Activated CD8-positive, alpha-beta T cell treated with anti-CD3 and anti-CD28 coated beads for 36 hours (primary cell): ENCODE measurements around the gene BEST2. TPM values are rescaled to one million over a fixed set of nuclear protein-coding genes. Genes with fewer than 3 reads are reported as not detected.
"Not testable (repeated sequence)": the region's sequence is repeated elsewhere in the genome, so short reads cannot be mapped to it uniquely, and the experiment has no call there.

Experiments
- ATAC-seq: fragments of 200-7000 bp; cut with Tn5 transposase; one replicate; pipeline ENCODE4 v1.10.0; 2021; ENCODE audit warnings: mild to moderate bottlenecking, moderate library complexity
- CTCF ChIA-PET: fragments of 350-600 bp; sonication (Branson Sonifier 250); formaldehyde crosslinking; loops from one replicate; lab custom pipeline; 2021; ENCODE audit warnings: antibody characterized with exemption; lab: Charles Lee
- POLR2A ChIA-PET: fragments of 350-600 bp; sonication (Branson Sonifier 250); formaldehyde crosslinking; loops from one replicate; lab custom pipeline; 2021; ENCODE audit warnings: antibody characterized with exemption; lab: Charles Lee
- DNase-seq: peaks from one replicate; pipeline ENCODE4 v3.0.0-alpha.2; 2020
- H3K27ac Mint-ChIP-seq: one replicate; pipeline ENCODE4 v1.8.0; 2021; ENCODE audit warnings: mild to moderate bottlenecking, mixed read lengths
- H3K27me3 Mint-ChIP-seq: one replicate; pipeline ENCODE4 v1.8.0; 2021; ENCODE audit warnings: mixed read lengths
- H3K36me3 Mint-ChIP-seq: one replicate; pipeline ENCODE4 v1.8.0; 2021; ENCODE audit warnings: low read depth, mixed read lengths
- H3K4me1 Mint-ChIP-seq: one replicate; pipeline ENCODE4 v1.8.0; 2021; ENCODE audit warnings: low read depth, mixed read lengths
- H3K4me3 Mint-ChIP-seq: one replicate; pipeline ENCODE4 v1.8.0; 2021; ENCODE audit warnings: mild to moderate bottlenecking, moderate library complexity, mixed read lengths
- H3K9me3 Mint-ChIP-seq: one replicate; pipeline ENCODE4 v1.8.0; 2021; ENCODE audit warnings: mixed read lengths
- intact Hi-C: fragments of 100-400 bp; cut with micrococcal nuclease; formaldehyde crosslinking; loops from one replicate; pipeline ENCODE4 v1.10.0; 2022
- total RNA-seq, 2 experiments: library from RNA; stranded (reverse); gene quantifications; one replicate each; pipeline ENCODE4 v1.2.3, GENCODE V29; 2021
- TF ChIP-seq, protein P1 (sequence below): fragments of 200-600 bp; IDR thresholded peaks from one replicate; pipeline ENCODE4 v1.8.0; 2022; ENCODE audit warnings: antibody characterized with exemption, mild to moderate bottlenecking

Gene BEST2
- total RNA-seq, 2 experiments from 2014 or later, result not detected

DNA sequence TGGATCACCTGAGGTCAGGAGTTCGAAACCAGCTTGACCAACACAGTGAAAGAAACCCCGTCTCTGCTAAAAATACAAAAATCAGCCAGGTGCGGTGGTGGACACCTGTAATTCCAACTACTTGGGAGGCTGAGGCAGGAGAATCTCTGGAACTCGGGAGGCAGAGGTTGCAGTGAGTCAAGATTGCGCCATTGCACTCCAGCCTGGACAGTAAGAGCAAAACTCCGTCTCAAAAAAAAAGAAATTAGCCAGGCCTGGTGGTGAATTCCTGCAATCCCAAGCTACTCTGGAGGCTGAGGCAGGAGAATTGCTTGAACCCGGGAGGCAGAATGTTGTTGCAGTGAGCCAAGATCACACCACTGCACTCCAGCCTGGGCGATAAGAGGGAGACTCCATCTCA lies 43.0 kb upstream of the BEST2 start:
- intact Hi-C loops, result no loop called here
- H3K27me3 Mint-ChIP-seq, result no peaks in the 10 kb centered on the region
- no peak overlapping the region for H3K4me3 Mint-ChIP-seq
- H3K9me3 Mint-ChIP-seq, result no peaks in the 10 kb centered on the region
- H3K36me3 Mint-ChIP-seq, result peaks cover 51% of the 10 kb centered on the region
- ChIA-PET CTCF (interaction anchor here (1.0 to 1.3 kb wide), 2 partner anchors 49 to 52 kb away, joined by 3 to 4 read pairs; no protein-coding TSS in a partner anchor), POLR2A (interaction anchor here (1.7 to 3.5 kb wide), 2 partner anchors 12 to 14 kb away, joined by 6 to 23 read pairs; partner anchors contain the start of genes FBXW9 and TNPO2)
- DNase-seq (no peak), ATAC-seq (no peak)
- TF ChIP-seq, protein P1, sequence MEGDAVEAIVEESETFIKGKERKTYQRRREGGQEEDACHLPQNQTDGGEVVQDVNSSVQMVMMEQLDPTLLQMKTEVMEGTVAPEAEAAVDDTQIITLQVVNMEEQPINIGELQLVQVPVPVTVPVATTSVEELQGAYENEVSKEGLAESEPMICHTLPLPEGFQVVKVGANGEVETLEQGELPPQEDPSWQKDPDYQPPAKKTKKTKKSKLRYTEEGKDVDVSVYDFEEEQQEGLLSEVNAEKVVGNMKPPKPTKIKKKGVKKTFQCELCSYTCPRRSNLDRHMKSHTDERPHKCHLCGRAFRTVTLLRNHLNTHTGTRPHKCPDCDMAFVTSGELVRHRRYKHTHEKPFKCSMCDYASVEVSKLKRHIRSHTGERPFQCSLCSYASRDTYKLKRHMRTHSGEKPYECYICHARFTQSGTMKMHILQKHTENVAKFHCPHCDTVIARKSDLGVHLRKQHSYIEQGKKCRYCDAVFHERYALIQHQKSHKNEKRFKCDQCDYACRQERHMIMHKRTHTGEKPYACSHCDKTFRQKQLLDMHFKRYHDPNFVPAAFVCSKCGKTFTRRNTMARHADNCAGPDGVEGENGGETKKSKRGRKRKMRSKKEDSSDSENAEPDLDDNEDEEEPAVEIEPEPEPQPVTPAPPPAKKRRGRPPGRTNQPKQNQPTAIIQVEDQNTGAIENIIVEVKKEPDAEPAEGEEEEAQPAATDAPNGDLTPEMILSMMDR, result no peak
- H3K4me1 Mint-ChIP-seq, result no peaks in the 10 kb centered on the region
- no peak overlapping the region for H3K27ac Mint-ChIP-seq

DNA sequence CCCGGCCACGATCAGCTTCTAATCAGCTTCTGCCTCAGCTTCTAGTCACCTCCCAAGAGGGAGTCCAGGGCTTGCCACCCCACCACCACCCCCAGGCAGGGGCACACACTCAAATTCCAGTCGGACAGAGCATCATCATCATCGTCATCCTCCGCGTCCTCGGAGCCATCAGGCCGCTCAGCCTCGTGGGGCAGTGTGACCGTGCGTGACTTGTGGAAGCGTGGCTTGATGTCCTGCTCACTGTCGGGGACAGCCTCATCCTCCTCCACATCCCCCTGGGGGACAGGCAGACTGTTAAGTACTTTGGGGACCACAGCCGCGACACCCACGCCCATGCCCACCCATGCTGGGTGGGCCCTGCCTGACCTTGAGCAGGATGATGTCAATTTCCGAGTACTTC lies 40.4 kb upstream of the BEST2 start:
- intact Hi-C loops, result no loop called here
- Mint-ChIP-seq H3K27ac (no peak overlapping the region), H3K9me3 (no peaks in the 10 kb centered on the region), H3K4me1 (no peaks in the 10 kb centered on the region), H3K27me3 (no peaks in the 10 kb centered on the region), H3K4me3 (no peak overlapping the region), H3K36me3 (peaks cover 47% of the 10 kb centered on the region)
- ATAC-seq (no peak), DNase-seq (no peak)
- CTCF ChIA-PET, result interaction anchor here (1.3 kb wide), 1 partner anchor 85 kb away, joined by 4 read pairs; no protein-coding TSS in a partner anchor
- TF ChIP-seq, protein P1, result no peak
- POLR2A ChIA-PET, result interaction anchor here (0.6 to 3.5 kb wide), 3 partner anchors 11 to 23 kb away, joined by 3 to 23 read pairs (median 3); partner anchors contain the start of genes TNPO2 and TRIR

DNA sequence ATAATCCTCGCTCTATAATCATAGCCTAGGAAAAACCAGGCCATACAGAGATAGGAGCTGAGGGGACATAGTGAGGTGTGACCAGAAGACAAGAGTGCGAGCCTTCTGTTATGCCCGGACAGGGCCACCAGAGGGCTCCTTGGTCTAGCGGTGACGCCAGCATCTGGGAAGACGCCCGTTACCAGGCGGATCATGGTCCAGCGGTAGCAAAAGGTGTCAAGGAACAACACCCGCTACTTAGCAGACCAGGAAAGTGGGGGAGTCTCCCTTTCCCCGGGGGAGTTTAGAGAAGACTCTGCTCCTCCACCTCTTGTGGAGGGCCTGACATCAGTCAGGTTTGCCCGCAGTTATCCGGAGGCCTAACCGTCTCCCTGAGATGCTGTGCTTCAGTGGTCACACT lies 39.5 kb upstream of the BEST2 start:
- H3K27me3 Mint-ChIP-seq, DNase-seq, H3K4me1 Mint-ChIP-seq, CTCF ChIA-PET, H3K9me3 Mint-ChIP-seq, H3K27ac Mint-ChIP-seq, H3K4me3 Mint-ChIP-seq, ATAC-seq, intact Hi-C loops: not testable (repeated sequence)
- peaks cover 45% of the 10 kb centered on the region for H3K36me3 Mint-ChIP-seq
- TF ChIP-seq, protein P1, result peak; percentile 29
- POLR2A ChIA-PET, result interaction anchor here (1.1 kb wide), 1 partner anchor 9 kb away, joined by 4 read pairs; no protein-coding TSS in a partner anchor

DNA sequence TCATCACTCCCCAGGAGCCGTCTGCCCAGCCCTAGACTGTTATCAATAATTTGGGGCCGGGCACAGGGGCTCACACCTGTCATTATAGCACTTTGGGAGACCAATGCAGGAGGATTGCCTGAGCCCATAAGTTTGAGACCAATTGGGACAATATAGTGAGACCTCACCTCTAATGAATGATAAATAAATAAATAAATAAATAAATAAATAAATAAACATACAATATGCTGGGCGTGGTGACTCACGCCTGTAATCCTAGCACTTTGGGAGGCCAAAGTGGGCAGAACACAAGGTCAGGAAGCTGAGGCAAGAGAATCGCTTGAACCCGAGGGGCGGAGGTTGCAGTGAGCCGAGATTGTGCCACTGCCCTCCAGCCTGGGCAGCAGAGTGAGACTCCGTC lies 38.3 kb upstream of the BEST2 start:
- POLR2A ChIA-PET, result interaction anchor here (1.5 to 3.7 kb wide), 3 partner anchors 10 to 17 kb away, joined by 4 to 15 read pairs (median 10); partner anchors contain the start of genes FBXW9 and TNPO2
- peaks cover 43% of the 10 kb centered on the region for H3K36me3 Mint-ChIP-seq
- H3K9me3 Mint-ChIP-seq, H3K4me3 Mint-ChIP-seq, H3K4me1 Mint-ChIP-seq, ATAC-seq, H3K27me3 Mint-ChIP-seq, H3K27ac Mint-ChIP-seq, DNase-seq, intact Hi-C loops: not testable (repeated sequence)
- CTCF ChIA-PET, result interaction anchor here (1.3 to 2.0 kb wide), 4 partner anchors 10 to 83 kb away, joined by 3 to 6 read pairs (median 5); partner anchors contain the start of gene TNPO2

DNA sequence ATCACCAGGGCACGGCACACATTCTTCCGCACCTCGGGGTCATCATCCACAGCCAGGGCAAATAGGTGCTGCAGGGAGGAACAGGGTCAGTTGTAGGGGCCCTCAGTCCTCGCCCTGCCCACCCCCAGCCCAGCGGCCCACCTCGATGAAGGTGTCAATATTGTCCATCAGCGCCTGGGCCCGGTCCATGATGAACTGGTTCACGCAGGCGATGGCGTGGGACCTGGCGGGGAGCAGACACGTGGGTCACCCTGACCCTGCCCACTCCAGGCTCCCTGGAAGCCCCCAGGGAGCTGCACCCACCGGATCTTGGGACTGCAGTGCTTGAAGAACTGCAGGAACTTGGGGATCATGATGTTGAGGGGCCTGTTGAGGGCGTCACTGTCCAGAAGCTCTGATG lies 36.5 kb upstream of the BEST2 start:
- POLR2A ChIA-PET, result interaction anchor here (1.0 to 3.7 kb wide), 4 partner anchors 11 to 19 kb away, joined by 3 to 15 read pairs (median 6); partner anchors contain the start of gene FBXW9
- no peaks in the 10 kb centered on the region for H3K9me3 Mint-ChIP-seq

More for the DNA sequence above, 36.5 kb upstream of the BEST2 start:
- Mint-ChIP-seq H3K4me3 (no peak overlapping the region), H3K4me1 (peaks cover 15% of the 10 kb centered on the region), H3K27ac (no peak overlapping the region), H3K36me3 (peaks cover 50% of the 10 kb centered on the region), H3K27me3 (no peaks in the 10 kb centered on the region)
- TF ChIP-seq, protein P1, result no peak
- DNase-seq (no peak), ATAC-seq (no peak)
- intact Hi-C loops, result no loop called here
- CTCF ChIA-PET, result no interaction called here
